ENCODE data around the gene SLC48A1.

DNA sequence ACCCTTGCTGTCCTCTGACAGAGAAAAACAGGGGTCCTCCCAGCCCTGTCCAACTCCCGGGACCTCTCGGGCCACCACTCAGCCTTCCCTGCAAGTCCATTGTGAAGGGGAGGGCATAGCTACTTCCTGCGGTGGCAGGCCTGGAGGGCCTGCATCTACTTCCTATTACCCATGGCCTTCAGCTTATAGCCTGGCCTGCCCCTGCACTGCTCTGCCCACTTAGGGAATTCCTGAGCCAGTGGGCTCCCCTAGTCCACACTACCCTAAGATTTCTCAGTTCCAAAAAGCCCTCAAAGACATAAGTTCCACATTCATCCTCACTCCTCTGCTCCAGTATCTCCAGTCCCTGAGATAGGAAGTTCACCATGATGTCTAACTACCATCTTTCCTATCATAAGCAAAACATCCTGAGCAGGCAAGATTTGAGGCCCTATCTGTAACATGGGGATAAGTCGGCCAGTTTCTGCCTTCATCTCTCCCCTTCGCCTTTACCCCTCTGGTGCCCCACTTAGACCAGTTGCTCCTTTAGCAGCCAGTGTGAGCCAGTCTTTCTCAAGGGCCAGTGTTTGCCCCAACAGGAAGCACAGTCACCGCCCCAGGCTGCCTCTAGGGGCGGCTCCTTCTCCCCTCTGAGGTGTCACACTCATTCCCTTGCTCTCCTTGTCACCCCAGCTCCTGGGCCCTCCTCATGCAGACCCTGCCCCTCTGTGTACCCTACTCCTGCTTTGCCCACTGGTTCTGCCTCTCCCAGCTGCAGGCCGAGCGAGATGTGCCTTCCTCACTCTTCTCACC lies 35.7 kb downstream of the SLC48A1 start:
- TF ChIP-seq POLR2AphosphoS5 (IDR thresholded peaks at IDR 0.05) = no peak
- TF ChIP-seq, protein P1, sequence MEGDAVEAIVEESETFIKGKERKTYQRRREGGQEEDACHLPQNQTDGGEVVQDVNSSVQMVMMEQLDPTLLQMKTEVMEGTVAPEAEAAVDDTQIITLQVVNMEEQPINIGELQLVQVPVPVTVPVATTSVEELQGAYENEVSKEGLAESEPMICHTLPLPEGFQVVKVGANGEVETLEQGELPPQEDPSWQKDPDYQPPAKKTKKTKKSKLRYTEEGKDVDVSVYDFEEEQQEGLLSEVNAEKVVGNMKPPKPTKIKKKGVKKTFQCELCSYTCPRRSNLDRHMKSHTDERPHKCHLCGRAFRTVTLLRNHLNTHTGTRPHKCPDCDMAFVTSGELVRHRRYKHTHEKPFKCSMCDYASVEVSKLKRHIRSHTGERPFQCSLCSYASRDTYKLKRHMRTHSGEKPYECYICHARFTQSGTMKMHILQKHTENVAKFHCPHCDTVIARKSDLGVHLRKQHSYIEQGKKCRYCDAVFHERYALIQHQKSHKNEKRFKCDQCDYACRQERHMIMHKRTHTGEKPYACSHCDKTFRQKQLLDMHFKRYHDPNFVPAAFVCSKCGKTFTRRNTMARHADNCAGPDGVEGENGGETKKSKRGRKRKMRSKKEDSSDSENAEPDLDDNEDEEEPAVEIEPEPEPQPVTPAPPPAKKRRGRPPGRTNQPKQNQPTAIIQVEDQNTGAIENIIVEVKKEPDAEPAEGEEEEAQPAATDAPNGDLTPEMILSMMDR (IDR thresholded peaks at IDR 0.05) = no peak

Data from prostate gland (tissue), 2 donors.